ENCODE data around the gene MYH15. TPM values are rescaled to one million over a fixed set of nuclear protein-coding genes. Genes with fewer than 3 reads are reported as not detected.

Gene MYH15
- total and polyA plus RNA-seq, 2 of the 8 experiments (the other 6 are each of a cell fraction or from before 2014, with no cell fraction given): under 0.01 TPM; not detected in 1

- Histone ChIP-seq H3K4me1 (replicated peaks in 1 of 4; ENCODE audit: control insufficient read depth in 3 of 4, insufficient read depth in 4 of 4, low read length in 3 of 4) (no peaks in the 10 kb centered on the region), H3K27ac (ENCODE audit: low read depth, low read length) (no peak overlapping the region), H3K4me3 (ENCODE audit: extremely low read depth in 1 of 4, insufficient read depth in 2 of 4, low read depth in 3 of 4, low read length in 4 of 4) (no peak overlapping the region), H4K8ac (ENCODE audit: extremely low read depth, insufficient read depth, low read length) (no peak overlapping the region), H3K27me3 (replicated peaks in 1 of 4; ENCODE audit: control insufficient read depth in 3 of 4, extremely low read depth in 1 of 4, insufficient read depth in 3 of 4, low read length in 3 of 4) (peaks cover 0 to 1% (median 0%) of the 10 kb centered on the region in 4 experiments; a peak in 1 of 7 replicates), H3K79me2 (ENCODE audit: control insufficient read depth in 1 of 2, insufficient read depth in 2 of 2, low read length in 2 of 2) (no peaks in the 10 kb centered on the region), H3K56ac (replicated peaks; ENCODE audit: insufficient read length, low read depth, low read length) (no peak overlapping the region), H4K5ac (ENCODE audit: insufficient read length, low read depth, low read length) (no peak overlapping the region), H3K36me3 (ENCODE audit: control insufficient read depth in 2 of 4, insufficient read depth in 4 of 4, low read length in 3 of 4) (no peaks in the 10 kb centered on the region), H3K23ac (ENCODE audit: insufficient read length) (no peak overlapping the region), H3K79me1 (ENCODE audit: low read depth, low read length) (no peaks in the 10 kb centered on the region), H3K23me2 (ENCODE audit: low read depth, low read length) (no peaks in the 10 kb centered on the region), H2BK120ac (replicated peaks; ENCODE audit: low read depth, low read length) (no peak overlapping the region), H3K4me2 (ENCODE audit: insufficient read depth in 1 of 2, low read depth in 2 of 2, low read length in 2 of 2) (no peak overlapping the region), H2BK15ac (ENCODE audit: low read length) (no peak overlapping the region), H2BK20ac (ENCODE audit: low read length) (no peak overlapping the region), H3K18ac (ENCODE audit: extremely low read depth, low read length) (no peak overlapping the region), H2BK5ac (ENCODE audit: low read depth, low read length) (no peak overlapping the region), H3K4ac (replicated peaks; ENCODE audit: insufficient read length, low read depth, low read length) (no peak overlapping the region), H2BK12ac (ENCODE audit: low read depth, low read length) (no peak overlapping the region), H2AFZ (ENCODE audit: low read length) (no peak overlapping the region), H3K14ac (ENCODE audit: insufficient read length) (no peak overlapping the region), H2AK5ac (ENCODE audit: low read depth, low read length) (no peak overlapping the region), H3K9ac (replicated peaks in 1 of 4; ENCODE audit: extremely low read depth in 1 of 4, low read depth in 3 of 4, low read length in 3 of 4) (no peak overlapping the region), H4K91ac (replicated peaks; ENCODE audit: insufficient read length, low read length) (no peak overlapping the region), H3K9me3 (ENCODE audit: insufficient read depth in 2 of 2, low read depth in 1 of 2, low read length in 1 of 2) (no peaks in the 10 kb centered on the region), H4K20me1 (replicated peaks in 1 of 2; ENCODE audit: control insufficient read depth in 1 of 2, insufficient read depth in 2 of 2, low read length in 2 of 2) (no peaks in the 10 kb centered on the region)
- DNase-seq (ENCODE audit: low read depth in 1 of 2, low spot score in 2 of 2) (no peak), FAIRE-seq (no peak)
- WGBS, 2 experiments (ENCODE audit: extremely low coverage in 1 of 2, insufficient coverage in 1 of 2, insufficient read length in 1 of 2, insufficient replicate concordance in 2 of 2, low coverage in 1 of 2, low lambda C conversion rate in 2 of 2, missing lambda C conversion rate in 1 of 2): 92% methylated on average over 4 of the region's 4 CpGs; no CpG with 5 or more reads in 1 of the 2 experiments
- ChIA-PET CTCF (ENCODE audit: partially characterized antibody) (no interaction called here), POLR2A (ENCODE audit: partially characterized antibody) (no interaction called here)
- no peak for TF ChIP-seq SP4 (IDR thresholded peaks at IDR 0.05; ENCODE audit: low read length)
- no peak for TF ChIP-seq USF2 (IDR thresholded peaks at IDR 0.05; ENCODE audit: low read length)
- TF ChIP-seq ZNF274 (IDR thresholded peaks at IDR 0.05; ENCODE audit: borderline replicate concordance, extremely low read depth, low read length): no peak
- no peak for TF ChIP-seq NANOG (IDR thresholded peaks at IDR 0.05; ENCODE audit: insufficient read depth, low read depth, low read length, poor library complexity, severe bottlenecking)
- TF ChIP-seq TEAD4 (IDR thresholded peaks at IDR 0.05; ENCODE audit: low read depth, low read length): no peak
- no peak for TF ChIP-seq CHD2 (IDR thresholded peaks at IDR 0.05; ENCODE audit: low read length)
- TF ChIP-seq SIRT6 (IDR thresholded peaks at IDR 0.05; ENCODE audit: low read length): no peak
- no peak for TF ChIP-seq CBX5 (IDR thresholded peaks at IDR 0.05; ENCODE audit: low read depth, low read length)
- no peak for TF ChIP-seq KDM4A (IDR thresholded peaks at IDR 0.05; ENCODE audit: low read depth, low read length, severe bottlenecking)
- TF ChIP-seq BACH1 (IDR thresholded peaks at IDR 0.05; ENCODE audit: low read length): no peak
- no peak for TF ChIP-seq JUND (IDR thresholded peaks at IDR 0.05; ENCODE audit: low read length)
- TF ChIP-seq GABPA (IDR thresholded peaks at IDR 0.05; ENCODE audit: borderline replicate concordance, insufficient read depth, low read length): no peak
- no peak for TF ChIP-seq POLR2AphosphoS5 (IDR thresholded peaks at IDR 0.05; ENCODE audit: low read depth, low read length)
Measured at GRCh38 chr3:108416111-108416869, 94.1 kb downstream of the MYH15 start.
